ENCODE data around the gene FBLN7. TPM values are rescaled to one million over a fixed set of nuclear protein-coding genes. Genes with fewer than 3 reads are reported as not detected.
A peak's percentile ranks its signal among the peaks of the same experiment; 100 is the strongest.

Gene FBLN7
- total RNA-seq, 6 experiments from 2014 or later = 1.2 to 5.4 (median 2.9) TPM

- 96% methylated on average over 3 of the region's 3 CpGs for WGBS (ENCODE audit: insufficient coverage, low coverage, low lambda C conversion rate, missing lambda C conversion rate)
- TF ChIP-seq CTCF (IDR thresholded peaks at IDR 0.05) = no peak
- no peak for TF ChIP-seq POLR2A (IDR thresholded peaks at IDR 0.05)
- DNase-seq = no peak
- Histone ChIP-seq H3K4me3 (no peak overlapping the region), H3K27ac (no peak overlapping the region), H3K27me3 (no peaks in the 10 kb centered on the region), H3K4me1 (no peaks in the 10 kb centered on the region), H3K9me3 (no peaks in the 10 kb centered on the region), H3K36me3 (no peaks in the 10 kb centered on the region)
- intact Hi-C loops (cut with DNase I) = no loop called here
- ATAC-seq = no peak
Measured at GRCh38 chr2:112220186-112220585, 82.0 kb downstream of the FBLN7 start.

- H3K27ac ChIP-seq = no peak overlapping the region
- WGBS (ENCODE audit: insufficient coverage, low coverage, low lambda C conversion rate, missing lambda C conversion rate) = 93% methylated on average over 3 of the region's 3 CpGs
- no peaks in the 10 kb centered on the region for H3K27me3 ChIP-seq
- DNase-seq = no peak
- H3K9me3 ChIP-seq = no peaks in the 10 kb centered on the region
- ATAC-seq = no peak
- no peaks in the 10 kb centered on the region for H3K36me3 ChIP-seq
- no peaks in the 10 kb centered on the region for H3K4me1 ChIP-seq
- no peak for TF ChIP-seq POLR2A (IDR thresholded peaks at IDR 0.05)
- intact Hi-C loops (cut with DNase I) = no loop called here
- H3K4me3 ChIP-seq = no peak overlapping the region
Measured at GRCh38 chr2:112220831-112221230, 82.6 kb downstream of the FBLN7 start.

- H3K4me1 ChIP-seq = no peaks in the 10 kb centered on the region
- no peaks in the 10 kb centered on the region for H3K9me3 ChIP-seq
- no peaks in the 10 kb centered on the region for H3K36me3 ChIP-seq
- intact Hi-C loops (cut with DNase I) = no loop called here
- H3K27me3 ChIP-seq = no peaks in the 10 kb centered on the region
- H3K4me3 ChIP-seq = no peak overlapping the region
- TF ChIP-seq POLR2A (IDR thresholded peaks at IDR 0.05) (no peak), CTCF (IDR thresholded peaks at IDR 0.05) (no peak)
- no peak overlapping the region for H3K27ac ChIP-seq
- ATAC-seq (peak in 1 of 4 donors; percentile 30), DNase-seq (no peak)
Measured at GRCh38 chr2:112229348-112229747, 91.2 kb downstream of the FBLN7 start.

GRCh38 chr2:112230371-112230770, 92.2 kb downstream of the FBLN7 start:
- Histone ChIP-seq H3K4me3 (no peak overlapping the region), H3K27me3 (no peaks in the 10 kb centered on the region), H3K4me1 (no peaks in the 10 kb centered on the region), H3K36me3 (no peaks in the 10 kb centered on the region), H3K27ac (no peak overlapping the region), H3K9me3 (no peaks in the 10 kb centered on the region)
- no peak for ATAC-seq
- TF ChIP-seq POLR2A (IDR thresholded peaks at IDR 0.05) = no peak
- TF ChIP-seq CTCF (IDR thresholded peaks at IDR 0.05) = no peak
- intact Hi-C loops (cut with DNase I) = no loop called here
- 97% methylated on average over 3 of the region's 3 CpGs for WGBS (ENCODE audit: insufficient coverage, low coverage, low lambda C conversion rate, missing lambda C conversion rate)
- DNase-seq = no peak

Other genes starting within 250 kb of the FBLN7 start
- gene MERTK, start 239.8 kb upstream of the FBLN7 start, total RNA-seq = 10 to 100 TPM; 10.6 to 18.3 (median 13.1) TPM
- gene TMEM87B, start 83.1 kb upstream of the FBLN7 start, total RNA-seq = 10 to 100 TPM in 3 of 6 experiments, 1 to 10 TPM in 3; 5.4 to 18.0 (median 8.8) TPM
- 10 to 100 TPM in 2 of 6 experiments, 1 to 10 TPM in 4; 3.4 to 34.4 (median 4.5) TPM for gene ZC3H8, start 116.7 kb downstream of the FBLN7 start, total RNA-seq
- 1 to 10 TPM; 1.2 to 4.3 (median 2.5) TPM for gene ZC3H6, start 137.2 kb downstream of the FBLN7 start, total RNA-seq

All from right lobe of liver (tissue), 6 donors.